GM19438 (cell line): ENCODE data around the gene CALHM6.
"Not testable (repeated sequence)": the region's sequence is repeated elsewhere in the genome, so short reads cannot be mapped to it uniquely, and the experiment has no call there.

Experiments
- ATAC-seq: cut with Tn5 transposase; IDR thresholded peaks from one replicate; pipeline ENCODE4 v1.9.1; 2021; ENCODE audit warnings: low read depth; ENCODE audit not compliant: unreplicated experiment

CALHM6 gene

DNA sequence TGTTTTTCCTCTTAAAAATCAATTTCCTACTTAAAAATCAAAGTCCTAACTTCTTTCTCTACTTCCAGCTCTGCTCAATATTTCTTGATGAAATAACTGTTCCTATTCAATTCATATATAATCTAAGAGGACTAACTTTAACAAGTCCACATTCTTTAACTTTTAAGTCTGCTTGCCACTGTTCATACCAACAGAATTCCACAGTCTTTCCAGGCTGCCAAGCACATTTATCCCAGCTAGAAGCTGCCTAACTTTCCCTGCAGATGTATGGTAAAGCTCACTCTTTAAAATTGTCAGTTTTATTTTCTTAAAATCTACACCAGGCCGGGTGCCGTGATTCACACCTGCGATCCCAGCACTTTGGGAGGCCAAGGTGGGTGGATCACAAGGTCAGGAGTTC, 11.5 kb downstream of the CALHM6 start:
- no peak for ATAC-seq

DNA sequence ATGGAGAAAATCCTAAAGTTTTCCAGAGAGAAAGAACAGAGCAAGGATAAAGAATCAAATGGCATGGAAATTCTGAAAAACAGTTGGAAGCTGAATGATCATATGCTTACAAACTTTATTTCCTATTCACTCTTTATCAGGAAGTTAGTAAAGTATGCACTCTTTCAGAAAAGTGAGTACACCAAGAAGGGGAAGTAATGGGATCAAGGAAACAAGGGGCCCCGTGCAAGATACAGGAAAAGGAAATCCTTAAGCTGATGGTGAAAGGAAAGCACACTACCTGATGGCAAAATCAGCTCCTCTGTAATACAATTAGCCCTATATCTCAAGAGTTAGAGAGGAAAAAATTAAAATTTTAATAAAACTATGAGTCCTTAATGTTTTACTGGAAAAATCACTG, 14.0 kb downstream of the CALHM6 start:
- no peak for ATAC-seq

DNA sequence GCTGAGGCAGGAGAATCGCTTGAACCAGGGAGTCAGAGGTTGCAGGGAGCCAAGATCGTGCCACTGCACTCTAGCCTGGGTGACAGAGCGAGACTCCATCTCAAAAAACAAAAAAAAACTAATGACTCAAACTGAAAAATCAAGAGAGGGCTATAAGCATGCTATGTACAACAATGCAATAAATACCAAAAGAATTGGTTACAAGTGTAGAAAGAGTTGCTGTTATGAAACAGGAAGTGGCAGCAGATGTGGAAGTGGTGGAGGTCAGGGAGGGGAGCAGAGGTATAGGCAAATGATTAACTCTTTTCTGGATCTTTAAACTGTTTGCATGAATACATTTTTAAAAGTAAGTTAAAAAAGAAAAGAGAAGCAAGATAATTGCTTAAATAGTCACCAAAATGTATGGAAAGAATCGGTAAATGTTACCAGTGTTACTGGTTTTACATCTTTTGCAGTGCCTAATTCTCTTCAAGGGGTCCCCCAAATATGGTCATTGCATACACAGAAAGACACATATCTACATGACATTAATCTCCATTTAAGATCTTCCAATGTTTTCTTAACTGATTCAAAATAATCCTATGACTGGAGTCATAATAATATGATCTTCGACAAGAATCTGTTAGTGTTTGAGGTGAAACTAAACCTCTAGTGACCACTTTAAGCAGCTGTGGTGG, 15.0 kb downstream of the CALHM6 start:
- peak; percentile 100 for ATAC-seq

DNA sequence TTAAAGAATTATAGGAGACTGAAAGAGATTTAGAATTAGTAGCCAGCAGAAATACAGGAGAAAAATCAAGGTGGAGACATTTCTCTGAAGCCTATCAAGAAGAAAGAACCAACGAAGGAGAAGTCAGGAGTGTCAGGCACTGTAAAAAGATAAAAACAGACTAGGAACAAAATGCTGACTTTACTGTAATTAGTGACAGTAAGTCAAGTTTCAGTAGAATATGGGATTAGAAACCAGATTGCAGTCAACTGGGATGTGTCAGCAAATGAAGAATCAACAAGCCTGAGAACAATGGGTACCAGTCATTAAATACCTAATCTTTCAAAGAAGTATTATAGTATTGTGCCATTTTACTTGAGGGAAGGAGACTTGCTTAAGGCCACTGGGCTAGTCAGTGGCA, 21.6 kb downstream of the CALHM6 start:
- no peak for ATAC-seq

DNA sequence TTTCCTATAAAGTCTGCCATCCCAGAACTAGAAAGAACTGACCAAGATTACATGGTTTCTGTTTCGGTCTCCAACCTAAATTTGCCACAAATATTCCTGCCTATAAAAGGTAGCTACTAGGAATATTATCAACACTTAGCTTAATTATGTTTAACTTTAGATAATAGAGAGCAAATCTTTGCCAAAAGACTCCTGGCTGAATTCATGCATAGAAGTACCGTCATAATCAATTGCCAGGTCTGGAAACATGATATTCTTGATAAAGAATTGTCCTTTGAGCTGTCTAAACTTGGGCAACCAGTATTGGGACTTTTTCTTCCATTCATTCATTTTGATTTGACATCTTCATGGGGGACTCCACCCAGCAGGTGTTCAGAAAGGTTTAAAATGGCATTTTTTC, 22.4 kb downstream of the CALHM6 start:
- no peak for ATAC-seq

DNA sequence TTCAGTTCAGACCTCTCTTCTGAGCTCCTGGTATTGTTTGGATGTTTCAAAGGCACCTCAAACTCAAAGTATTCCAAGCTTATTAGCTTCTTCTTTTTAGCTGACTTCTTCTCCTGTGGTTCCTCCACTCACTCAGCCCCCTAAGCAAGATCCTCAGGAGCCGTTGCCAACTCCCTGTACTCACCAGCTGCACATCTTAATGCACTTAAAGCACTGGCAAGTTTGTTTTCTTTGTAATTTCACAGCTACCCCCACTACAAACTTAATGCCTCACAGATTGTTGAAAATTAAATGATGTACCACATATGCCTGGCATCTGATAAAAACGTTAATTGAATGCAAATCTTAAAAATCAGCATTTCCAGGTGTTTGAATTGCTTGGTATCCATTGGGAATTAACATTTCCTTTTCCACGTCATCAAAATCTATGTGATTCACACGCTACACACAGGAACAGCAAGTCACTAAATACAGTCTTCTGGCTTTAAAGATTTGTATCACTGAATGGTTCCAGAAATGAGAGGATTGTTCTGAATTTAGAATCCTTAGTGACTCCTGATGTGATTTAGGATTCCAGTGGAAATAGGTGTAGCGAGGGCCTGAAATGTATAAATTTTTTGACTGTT, 24.5 kb downstream of the CALHM6 start:
- no peak for ATAC-seq

DNA sequence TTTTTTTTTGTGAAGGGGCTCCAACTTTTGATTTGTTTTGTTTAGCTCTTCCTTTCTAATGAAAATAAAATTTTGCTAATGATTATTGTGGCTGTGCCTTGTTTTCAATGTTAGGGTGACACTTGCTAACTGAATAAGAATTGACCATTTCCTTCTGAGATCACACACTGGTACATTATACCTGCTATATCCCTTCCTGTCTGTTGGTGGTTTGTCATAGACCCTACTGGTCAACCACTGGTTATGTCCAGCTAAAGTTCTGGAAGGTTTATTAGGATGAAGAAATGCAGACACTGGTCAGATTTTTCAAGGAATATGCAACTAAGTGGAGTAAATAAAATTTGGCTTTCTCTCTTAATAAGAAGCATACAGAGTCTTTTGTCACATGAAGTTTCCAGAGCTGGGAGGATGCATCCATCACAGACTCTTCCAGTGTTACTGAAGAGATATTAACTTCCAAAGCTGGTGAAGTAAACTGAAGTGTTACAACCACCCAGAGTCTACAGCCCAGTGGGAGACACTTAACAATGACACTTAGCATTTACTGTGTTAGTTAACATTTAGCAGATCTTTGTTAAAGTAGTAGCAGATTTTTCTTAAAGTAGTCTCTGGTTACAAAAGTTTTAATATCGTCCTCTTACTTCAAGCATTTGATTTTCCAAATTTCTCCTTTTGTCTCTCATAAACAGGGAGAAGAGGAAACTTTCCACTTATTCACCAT, 30.6 kb downstream of the CALHM6 start:
- no peak for ATAC-seq

DNA sequence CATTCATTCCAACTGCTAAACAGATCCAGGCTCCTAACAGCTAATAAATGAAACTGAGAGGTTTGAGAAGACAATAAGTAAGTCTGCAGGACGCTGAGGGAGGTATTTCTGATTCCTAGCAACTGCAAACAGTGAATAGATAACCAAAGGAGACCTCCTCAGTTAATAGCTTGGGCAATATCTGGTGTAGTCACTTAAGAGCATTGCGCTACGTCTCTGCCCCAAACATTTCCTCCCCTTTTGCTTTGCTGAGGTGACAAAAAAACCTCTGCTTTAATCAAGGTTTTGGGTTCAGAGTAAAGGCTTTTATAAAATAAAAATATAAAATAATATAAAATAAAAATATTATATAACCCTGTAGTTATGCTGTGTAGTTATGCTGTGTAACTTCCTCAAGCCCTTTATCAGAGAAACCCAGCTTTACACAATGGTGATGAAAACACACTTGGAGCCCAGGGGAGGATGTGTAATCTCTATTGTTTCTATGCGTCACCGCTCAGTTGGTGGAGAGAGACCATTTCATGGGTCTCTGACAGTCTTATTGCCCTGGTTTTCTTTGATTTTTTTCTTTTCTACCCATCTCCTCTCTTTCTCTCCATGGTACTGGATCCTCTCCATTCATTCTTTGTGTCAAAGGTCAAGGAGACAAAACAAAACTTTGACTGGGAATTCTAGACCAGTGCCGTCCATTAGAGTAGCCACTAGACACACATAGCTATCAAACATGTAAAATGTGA, 31.3 kb downstream of the CALHM6 start:
- no peak for ATAC-seq

DNA sequence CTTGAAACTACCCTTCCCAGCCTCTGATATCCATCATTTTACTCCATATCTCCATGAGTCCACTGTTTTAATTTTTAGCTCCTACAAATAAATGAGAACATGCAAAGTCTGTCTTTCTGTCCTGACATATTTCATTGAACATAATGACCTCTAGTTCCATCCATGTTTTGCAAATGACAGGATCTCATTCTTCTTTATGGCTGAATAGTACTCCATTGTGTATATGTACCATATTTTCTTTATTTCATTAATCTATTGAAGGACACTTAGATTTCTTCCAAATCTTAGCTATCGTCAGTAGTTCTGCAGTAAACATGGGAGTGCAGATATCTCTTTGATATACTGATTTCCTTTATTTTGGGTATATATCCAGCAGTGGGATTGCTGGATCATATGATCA, 34.0 kb downstream of the CALHM6 start:
- ATAC-seq: not testable (repeated sequence)

DNA sequence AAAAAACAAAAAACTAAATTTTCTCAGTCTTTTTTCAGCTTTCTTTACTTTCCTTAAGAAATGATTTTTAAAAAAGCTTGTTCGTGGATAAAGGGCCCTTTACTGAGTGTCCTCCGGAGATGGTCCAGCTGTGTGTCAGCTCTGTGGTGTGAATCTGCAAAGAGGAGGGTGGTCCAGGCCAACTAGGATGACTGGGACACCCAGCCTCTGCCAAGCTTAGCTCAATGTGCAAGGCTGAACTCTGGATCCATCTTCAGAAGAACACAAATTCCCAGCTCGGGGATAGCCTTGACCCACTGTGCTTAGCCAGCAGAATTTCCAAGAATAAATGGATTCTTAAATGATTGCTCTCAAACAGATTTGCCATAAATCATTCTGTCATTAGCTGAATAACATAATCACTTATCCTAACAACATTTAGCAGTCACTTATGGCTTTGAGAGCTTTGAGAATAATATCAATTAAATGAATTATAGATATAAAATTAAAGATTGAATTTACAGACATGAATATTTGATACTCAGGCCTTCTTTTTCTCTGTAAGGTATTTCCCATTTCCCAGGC, 36.0 kb downstream of the CALHM6 start:
- ATAC-seq: no peak

DNA sequence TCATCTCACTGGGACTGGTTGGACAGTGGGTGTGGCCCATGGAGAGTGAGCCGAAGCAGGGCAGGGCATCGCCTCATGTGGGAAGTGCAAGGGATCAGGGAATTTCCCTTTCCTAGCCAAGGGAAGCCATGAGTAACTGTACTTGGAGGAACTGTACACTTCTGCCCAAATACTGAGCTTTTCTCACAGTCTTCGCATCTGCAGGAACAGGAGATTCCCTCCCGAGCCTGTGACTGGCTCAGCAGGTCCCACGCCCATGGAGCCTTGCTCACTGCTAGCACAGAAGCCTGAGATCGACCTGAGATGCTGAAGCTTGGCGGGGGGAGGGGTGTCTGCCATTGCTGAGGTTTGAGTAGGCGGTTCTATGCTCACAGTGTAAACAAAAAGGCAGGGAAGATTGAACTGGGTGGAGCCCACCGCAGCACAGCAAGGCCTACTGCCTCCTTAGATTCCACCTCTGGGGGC, 39.8 kb downstream of the CALHM6 start:
- no peak for ATAC-seq

DNA sequence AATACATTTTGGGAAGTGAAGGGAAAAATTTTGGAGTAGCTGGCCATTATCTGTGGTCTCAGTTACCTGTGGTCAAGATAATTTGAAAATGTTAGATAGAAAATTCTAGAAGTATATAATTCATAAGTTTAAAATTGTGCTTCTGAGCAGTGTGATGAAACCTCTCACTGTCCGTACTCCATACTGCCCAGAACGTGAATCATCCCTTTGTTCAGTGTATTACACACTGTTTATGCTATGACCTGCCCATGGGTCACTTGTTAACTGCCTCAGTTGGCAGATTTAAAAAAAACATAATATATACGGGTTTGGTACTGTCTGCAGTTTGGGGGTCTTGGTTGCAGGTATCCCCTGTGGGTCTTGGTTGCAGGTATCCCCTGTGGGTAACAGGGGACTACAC, 46.1 kb downstream of the CALHM6 start:
- no peak for ATAC-seq

DNA sequence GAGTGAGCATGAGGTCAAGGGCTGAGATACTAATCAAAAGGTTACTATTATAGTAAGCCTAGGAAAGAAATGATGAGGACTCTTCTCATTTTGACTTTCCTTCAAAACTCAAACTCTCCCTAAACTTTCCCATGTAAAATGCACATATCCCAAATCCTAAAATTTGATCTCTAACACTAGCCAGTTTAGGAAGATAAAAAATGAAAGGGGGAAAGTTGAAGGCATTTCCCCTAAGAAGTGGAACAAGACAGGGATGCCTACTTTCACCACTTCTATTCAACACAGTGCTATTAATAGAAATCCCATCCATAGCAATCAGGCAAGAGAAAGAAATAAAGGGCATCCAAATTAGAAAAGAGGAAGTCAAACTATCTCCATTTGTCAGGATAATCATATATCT, 47.4 kb downstream of the CALHM6 start:
- ATAC-seq: no peak

DNA sequence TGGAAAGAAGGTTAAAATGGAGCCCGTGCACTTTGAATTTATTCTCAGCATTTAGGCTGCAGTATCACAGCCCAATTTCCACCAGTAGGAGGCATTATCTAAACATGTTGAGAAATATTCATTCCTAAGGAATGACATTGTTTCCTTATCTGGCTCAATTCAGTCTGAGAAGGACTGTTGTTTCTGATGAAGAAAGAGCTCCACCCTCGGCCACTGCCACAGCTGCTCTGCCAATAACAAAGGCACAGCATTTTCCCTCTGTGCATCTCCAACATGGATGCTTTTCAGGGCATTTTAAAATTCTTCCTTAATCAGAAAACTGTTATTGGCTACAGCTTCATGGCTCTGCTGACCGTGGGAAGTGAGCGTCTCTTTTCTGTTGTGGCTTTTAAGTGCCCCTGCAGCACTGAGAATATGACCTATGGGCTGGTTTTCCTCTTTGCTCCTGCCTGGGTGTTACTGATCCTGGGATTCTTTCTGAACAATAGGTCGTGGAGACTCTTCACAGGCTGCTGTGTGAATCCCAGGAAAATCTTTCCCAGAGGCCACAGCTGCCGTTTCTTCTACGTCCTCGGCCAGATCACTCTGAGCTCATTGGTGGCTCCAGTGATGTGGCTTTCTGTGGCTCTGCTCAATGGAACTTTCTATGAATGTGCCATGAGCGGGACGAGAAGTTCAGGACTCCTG, 50.4 kb downstream of the CALHM6 start, which contains the start of gene CALHM5:
CALHM5 (plus strand) TSS at position 216 of the 687 bp plus-strand sequence; CDS start at position 274, 58 bp downstream.
- ATAC-seq: no peak

DNA sequence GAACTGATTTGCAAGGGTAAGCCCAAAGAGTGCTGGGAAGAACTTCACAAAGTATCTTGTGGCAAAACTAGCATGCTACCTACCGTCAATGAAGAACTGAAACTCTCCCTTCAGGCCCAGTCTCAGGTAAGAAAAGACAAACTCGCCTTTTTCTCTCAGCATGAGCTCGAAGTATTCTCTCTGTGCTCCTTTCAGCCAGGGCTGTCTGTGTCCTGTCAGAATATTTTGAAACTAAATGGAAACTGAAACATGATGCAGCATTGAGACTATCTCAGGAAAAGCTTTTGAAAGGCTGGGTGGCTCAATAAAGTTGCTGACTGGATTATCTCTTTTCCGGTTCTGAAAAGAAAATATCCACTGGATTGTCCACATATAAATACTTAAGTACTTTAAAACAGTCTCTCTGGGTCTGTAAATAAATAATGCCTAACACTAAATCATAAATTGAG, 51.0 kb downstream of the CALHM6 start:
- ATAC-seq: peak; percentile 90

DNA sequence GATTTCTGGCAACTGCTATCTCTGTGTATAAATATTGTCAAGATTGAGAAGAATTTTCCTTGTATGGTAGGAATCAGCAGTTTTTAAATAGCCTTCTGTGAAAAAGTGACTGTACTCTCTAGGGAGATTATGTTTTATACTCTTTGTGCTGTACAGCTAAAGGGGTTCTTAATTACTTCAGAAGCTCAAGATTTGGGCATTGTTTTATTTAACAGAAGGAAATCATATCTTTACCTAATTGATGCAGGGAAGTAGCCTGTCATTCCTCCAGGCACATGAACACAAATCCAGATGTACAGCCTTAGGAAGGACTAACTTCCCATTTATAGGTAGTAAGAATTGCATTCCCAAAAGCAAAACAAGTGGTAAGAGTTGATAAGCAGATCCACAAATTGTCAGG, 51.6 kb downstream of the CALHM6 start:
- ATAC-seq: no peak
